K562 (cell line): ENCODE data around the gene FGF11. TPM values are rescaled to one million over a fixed set of nuclear protein-coding genes. Genes with fewer than 3 reads are reported as not detected.

Source experiments
- ASH1L ChIP-seq: fragments of 450-650 bp; IDR thresholded peaks from 2 replicates; pipeline ENCODE4 v1.6.1; 2018; ENCODE audit warnings: borderline replicate concordance, mild to moderate bottlenecking, low read depth; ENCODE audit not compliant: partially characterized antibody
- CCNT2 ChIP-seq: IDR thresholded peaks from 2 replicates; pipeline ENCODE4 v1.6.1; 2011; ENCODE audit warnings: borderline replicate concordance, low read depth, mild to moderate bottlenecking, moderate library complexity, mixed read lengths, low read length; ENCODE audit not compliant: insufficient read length; ENCODE audit errors: extremely low read depth
- COPS2 ChIP-seq: fragments of 450-650 bp; conservative IDR thresholded peaks from 2 replicates; pipeline ENCODE4 v1.6.1; 2016; ENCODE audit warnings: mild to moderate bottlenecking, moderate library complexity
- ELK3 ChIP-seq: fragments of 450-650 bp; formaldehyde crosslinking; IDR thresholded peaks from 2 replicates; pipeline ENCODE4 v1.4.0; 2020; ENCODE audit warnings: mild to moderate bottlenecking
- GTF3C2 ChIP-seq: IDR thresholded peaks from 3 replicates; pipeline ENCODE4 v1.6.1; 2011; ENCODE audit warnings: borderline replicate concordance, mild to moderate bottlenecking, moderate library complexity; ENCODE audit not compliant: insufficient read length; ENCODE audit errors: extremely low read depth
- HNRNPK ChIP-seq: fragments of 200-400 bp; formaldehyde crosslinking; IDR thresholded peaks from one replicate; pipeline ENCODE4 v1.6.1; 2018; ENCODE audit warnings: mild to moderate bottlenecking, low read depth, low read length; ENCODE audit not compliant: poor library complexity, severe bottlenecking
- JUND ChIP-seq, 2 experiments: IDR thresholded peaks; 2 replicates in 1 of 2; 3 replicates in 1 of 2; pipeline ENCODE4 v1.6.1; 2011; ENCODE audit warnings: borderline replicate concordance in 2 of 2, low read depth in 2 of 2, low read length in 2 of 2, improper control_type of control experiment in 1 of 2, missing biosample characterization in 1 of 2, missing genetic modification characterization in 1 of 2, missing genetic modification reagents in 1 of 2
- KHSRP ChIP-seq: fragments of 450-650 bp; IDR thresholded peaks from 2 replicates; pipeline ENCODE4 v1.6.1; 2017
- LEF1 ChIP-seq: fragments of 450-650 bp; IDR thresholded peaks from 2 replicates; pipeline ENCODE4 v1.6.1; 2016; ENCODE audit warnings: mild to moderate bottlenecking
- MAFK ChIP-seq: IDR thresholded peaks from 2 replicates; pipeline ENCODE4 v1.6.1; 2011; ENCODE audit warnings: low read length, improper control_type of control experiment
- MTA2 ChIP-seq: fragments of 450-650 bp; IDR thresholded peaks from 2 replicates; pipeline ENCODE4 v1.6.1; 2016; ENCODE audit warnings: low read depth
- NFE2 ChIP-seq: IDR thresholded peaks from 2 replicates; pipeline ENCODE4 v1.6.1; 2014; ENCODE audit warnings: antibody characterized with exemption, low read depth
- PHF8 ChIP-seq: fragments of 200-600 bp; sonication (generic); IDR thresholded peaks from 2 replicates; pipeline ENCODE4 v1.6.1; 2012; ENCODE audit warnings: mixed run types, mild to moderate bottlenecking, inconsistent platforms, low read length, moderate library complexity, borderline replicate concordance
- RNF2 ChIP-seq: sonication (generic); IDR thresholded peaks from 2 replicates; pipeline ENCODE4 v1.6.1; 2016
- SFPQ ChIP-seq: fragments of 200-400 bp; formaldehyde crosslinking; IDR thresholded peaks from 2 replicates; pipeline ENCODE4 v1.6.1; 2017; ENCODE audit warnings: mild to moderate bottlenecking, low read depth, low read length, moderate library complexity
- SMAD4 ChIP-seq: fragments of 250-450 bp; sonication (Bioruptor Pico); conservative IDR thresholded peaks from 2 replicates; pipeline ENCODE4 v1.8.0; 2021; ENCODE audit warnings: inconsistent platforms, mild to moderate bottlenecking, moderate library complexity
- STAG1 ChIP-seq: sonication (generic); formaldehyde crosslinking; IDR thresholded peaks from 2 replicates; pipeline ENCODE4 v1.5.0; 2020; ENCODE audit warnings: missing genetic modification reagents, borderline replicate concordance
- TSHZ1 ChIP-seq: fragments of 250-450 bp; sonication (Bioruptor Pico); IDR thresholded peaks from 2 replicates; pipeline ENCODE4 v1.4.0; 2020; ENCODE audit warnings: mild to moderate bottlenecking, moderate library complexity
- ZNF316 ChIP-seq: fragments of 450-650 bp; IDR thresholded peaks from 2 replicates; pipeline ENCODE4 v1.6.1; 2016
- ZNF707 ChIP-seq: fragments of 250-450 bp; sonication (Bioruptor Pico); conservative IDR thresholded peaks from 2 replicates; pipeline ENCODE4 v1.8.0; 2022; ENCODE audit warnings: inconsistent platforms, mild to moderate bottlenecking, moderate library complexity
- polyA plus RNA-seq, 8 experiments: library from polyadenylated mRNA; depleted of rRNA in 4 of 8; stranded (reverse) in 5 of 8; unstranded in 3 of 8; fragments of >200 nt; fragmentation: Nextera tagmentation in 2 of 8; fragmentation: Illumina TruSeq in 1 of 8; extraction: Ambion mirVana in 2 of 8; extraction: Trizol in 1 of 8; gene quantifications; 2 replicates each; pipeline versions ENCODE4 v1.2.1 to v1.2.3, GENCODE V29; 2011 to 2014; ENCODE audit warnings: inconsistent platforms in 1 of 8, missing spikeins in 1 of 8
- total RNA-seq, 7 experiments: library from RNA; depleted of rRNA in 6 of 7; stranded (reverse); fragments of >200 nt in 6 of 7; fragmentation: Illumina TruSeq in 2 of 7; extraction: Trizol in 2 of 7; gene quantifications; 2 replicates each; pipeline versions ENCODE4 v1.2.1 to v1.2.3, GENCODE V29; 2011 to 2021; ENCODE audit warnings: low replicate concordance in 1 of 7

Gene FGF11
- total and polyA plus RNA-seq, 9 of the 15 experiments (the other 6 are each of a cell fraction or from before 2014, with no cell fraction given): 1.2 to 7.5 (median 3.0) TPM

GRCh38 chr17:7440834-7441195 is 1.5 kb downstream of the FGF11 start (continued):
- TF ChIP-seq ELK3 (CRISPR knock-in tag) (no peak), GTF3C2 (no peak), ZNF707 (CRISPR knock-in tag) (no peak), LEF1 (no peak), NFE2 (peak; percentile 75), MTA2 (no peak), COPS2 (no peak), HNRNPK (no peak), ZNF316 (peak; percentile 97), SMAD4 (CRISPR knock-in tag) (peak; percentile 67; the same call in 1 of the 2 replicates), MAFK (peak; percentile 80), RNF2 (no peak), CCNT2 (no peak), SFPQ (no peak), JUND (IDR thresholded peaks at IDR 0.05; ENCODE audit: borderline replicate concordance, low read depth, low read length) (0 out of 2 replicates have a peak, but pooled peaks have one; percentile 12), JUND (tag; IDR thresholded peaks at IDR 0.05; ENCODE audit: borderline replicate concordance, low read depth, low read length) (no peak), KHSRP (no peak), PHF8 (no peak), STAG1 (CRISPR knock-in tag) (no peak), TSHZ1 (CRISPR knock-in tag) (no peak), ASH1L (no peak)
